Progenitor cell of endocrine pancreas (in vitro differentiated cells): ENCODE data around the gene LITAFD. TPM values are rescaled to one million over a fixed set of nuclear protein-coding genes. Genes with fewer than 3 reads are reported as not detected.

Source experiments
- DNase-seq: peaks from one replicate; pipeline ENCODE4 v3.0.0; 2021; ENCODE audit warnings: low spot score; ENCODE audit not compliant: unreplicated experiment
- H3K27ac Mint-ChIP-seq: 2 replicates; pipeline ENCODE4 v1.8.0; 2021; ENCODE audit warnings: mild to moderate bottlenecking, moderate library complexity, mixed read lengths
- H3K27me3 Mint-ChIP-seq: 2 replicates; pipeline ENCODE4 v1.8.0; 2021; ENCODE audit warnings: mixed read lengths
- H3K36me3 Mint-ChIP-seq: 2 replicates; pipeline ENCODE4 v1.8.0; 2022; ENCODE audit warnings: mixed read lengths; ENCODE audit not compliant: insufficient read depth
- H3K4me1 Mint-ChIP-seq: 2 replicates; pipeline ENCODE4 v1.8.0; 2021; ENCODE audit warnings: low read depth, mixed read lengths
- H3K4me3 Mint-ChIP-seq: 2 replicates; pipeline ENCODE4 v1.8.0; 2021; ENCODE audit warnings: low read depth, mild to moderate bottlenecking, moderate library complexity, mixed read lengths
- H3K9me3 Mint-ChIP-seq: 2 replicates; pipeline ENCODE4 v1.8.0; 2021; ENCODE audit warnings: low read depth, mixed read lengths
- CTCF ChIP-seq: fragments of 200-600 bp; sonication (generic); IDR thresholded peaks from one replicate; pipeline ENCODE4 v1.5.0; 2021; ENCODE audit warnings: antibody characterized with exemption, mild to moderate bottlenecking; ENCODE audit not compliant: unreplicated experiment
- total RNA-seq: library from RNA; stranded (reverse); gene quantifications from 2 replicates; pipeline ENCODE4 v1.2.1, GENCODE V29; 2021

Gene LITAFD
- total RNA-seq, 1 donor from 2014 or later = not detected

GRCh38 chr16:8887431-8887765 lies 5.2 kb downstream of the LITAFD start:
- Mint-ChIP-seq H3K36me3 (peaks cover 15% of the 10 kb centered on the region), H3K27me3 (no peaks in the 10 kb centered on the region), H3K9me3 (no peaks in the 10 kb centered on the region), H3K4me3 (no peak overlapping the region), H3K4me1 (peaks cover 10% of the 10 kb centered on the region), H3K27ac (no peak overlapping the region)
- no peak for DNase-seq
- TF ChIP-seq CTCF = no peak

GRCh38 chr16:8887952-8888560 lies 5.9 kb downstream of the LITAFD start:
- Mint-ChIP-seq H3K4me3 (no peak overlapping the region), H3K4me1 (peaks cover 10% of the 10 kb centered on the region), H3K36me3 (peaks cover 16% of the 10 kb centered on the region), H3K27me3 (no peaks in the 10 kb centered on the region), H3K9me3 (no peaks in the 10 kb centered on the region), H3K27ac (peak overlapping the region; percentile 74)
- no peak for TF ChIP-seq CTCF
- no peak for DNase-seq

GRCh38 chr16:8888951-8889892 lies 7.1 kb downstream of the LITAFD start:
- Mint-ChIP-seq H3K27me3 (no peaks in the 10 kb centered on the region), H3K4me3 (no peak overlapping the region), H3K27ac (no peak overlapping the region), H3K9me3 (no peaks in the 10 kb centered on the region), H3K36me3 (peaks cover 21% of the 10 kb centered on the region), H3K4me1 (peaks cover 10% of the 10 kb centered on the region)
- no peak for DNase-seq
- no peak for TF ChIP-seq CTCF

- DNase-seq = no peak
- peak overlapping the region; percentile 24 for H3K27ac Mint-ChIP-seq
- no peaks in the 10 kb centered on the region for H3K27me3 Mint-ChIP-seq
- peaks cover 26% of the 10 kb centered on the region for H3K36me3 Mint-ChIP-seq
- H3K4me1 Mint-ChIP-seq = peaks cover 10% of the 10 kb centered on the region
- no peaks in the 10 kb centered on the region for H3K9me3 Mint-ChIP-seq
- H3K4me3 Mint-ChIP-seq = no peak overlapping the region
- TF ChIP-seq CTCF = no peak
Measured at GRCh38 chr16:8889893-8890548, 7.9 kb downstream of the LITAFD start.

GRCh38 chr16:8890549-8890921 lies 8.4 kb downstream of the LITAFD start:
- no peak for DNase-seq
- no peak overlapping the region for H3K4me3 Mint-ChIP-seq
- no peaks in the 10 kb centered on the region for H3K9me3 Mint-ChIP-seq
- H3K4me1 Mint-ChIP-seq = peaks cover 6% of the 10 kb centered on the region
- peaks cover 28% of the 10 kb centered on the region for H3K36me3 Mint-ChIP-seq
- peak overlapping the region; percentile 49 for H3K27ac Mint-ChIP-seq
- H3K27me3 Mint-ChIP-seq = no peaks in the 10 kb centered on the region
- TF ChIP-seq CTCF = no peak
